Panc1 (cell line): ENCODE data around the gene GRHL3. TPM values are rescaled to one million over a fixed set of nuclear protein-coding genes. Genes with fewer than 3 reads are reported as not detected.

ENCODE experiments used
- ATAC-seq: fragments of 200-7000 bp; cut with Tn5 transposase; 2 replicates; pipeline ENCODE4 v1.9.1; 2020; ENCODE audit warnings: mild to moderate bottlenecking, moderate library complexity
- BruUV-seq: library from RNA; stranded (reverse); fragments of 400-500 nt; replicated peaks from 2 replicates; lab custom pipeline; 2021; lab: Mats Ljungman, UMichigan
- CTCF ChIA-PET: fragments of 300-600 bp; sonication (Branson Sonifier 250); formaldehyde crosslinking; loops from one replicate; lab custom pipeline; 2022; ENCODE audit warnings: antibody characterized with exemption; lab: Charles Lee
- POLR2A ChIA-PET: fragments of 300-600 bp; sonication (Branson Sonifier 250); formaldehyde crosslinking; loops from one replicate; lab custom pipeline; 2022; ENCODE audit warnings: antibody characterized with exemption; lab: Charles Lee
- DNase-seq: peaks from one replicate; pipeline ENCODE4 v3.0.0-alpha.2; 2010; ENCODE audit warnings: low read depth, low spot score
- H3K27ac ChIP-seq: 2 replicates; pipeline ENCODE4 v1.5.1; 2011; ENCODE audit warnings: mild to moderate bottlenecking, low read length, inconsistent platforms
- H3K27me3 ChIP-seq: fragments of 200-500 bp; sonication (Bioruptor generic); 2 replicates; pipeline ENCODE4 v1.6.0; 2014; ENCODE audit warnings: low read length, inconsistent platforms; ENCODE audit not compliant: control insufficient read depth, insufficient read depth
- H3K36me3 ChIP-seq: fragments of 200-500 bp; sonication (Bioruptor generic); 2 replicates; pipeline ENCODE4 v1.5.1; 2014; ENCODE audit warnings: inconsistent platforms, mild to moderate bottlenecking, low read length, moderate library complexity; ENCODE audit not compliant: control insufficient read depth, insufficient read depth
- H3K4me1 ChIP-seq: 2 replicates; pipeline ENCODE4 v1.5.1; 2011; ENCODE audit warnings: inconsistent platforms, mild to moderate bottlenecking, low read length, moderate library complexity; ENCODE audit not compliant: control insufficient read depth, insufficient read depth
- H3K4me3 ChIP-seq, 2 experiments: 2 replicates each; pipeline ENCODE4 v1.5.1; 2011 to 2012; ENCODE audit warnings: low read depth in 2 of 2, low read length in 2 of 2, mild to moderate bottlenecking in 2 of 2, inconsistent platforms in 1 of 2, moderate library complexity in 1 of 2
- H3K9me3 ChIP-seq: fragments of 200-500 bp; sonication (Bioruptor generic); 2 replicates; pipeline ENCODE4 v1.5.1; 2014; ENCODE audit warnings: low read depth, mild to moderate bottlenecking, inconsistent platforms, low read length, moderate library complexity; ENCODE audit not compliant: control insufficient read depth, insufficient read depth
- POLR2AphosphoS5 ChIP-seq: IDR thresholded peaks from 2 replicates; pipeline ENCODE4 v1.6.1; 2012; ENCODE audit warnings: mild to moderate bottlenecking, low read depth, low read length, moderate library complexity
- SIN3A ChIP-seq: IDR thresholded peaks from 2 replicates; pipeline ENCODE4 v1.6.1; 2012; ENCODE audit warnings: low read depth, mild to moderate bottlenecking, low read length, moderate library complexity, borderline replicate concordance; ENCODE audit not compliant: insufficient read depth
- TCF7L2 ChIP-seq: IDR thresholded peaks from 2 replicates; pipeline ENCODE4 v1.6.1; 2011; ENCODE audit warnings: mild to moderate bottlenecking, low read depth, low read length, inconsistent platforms
- in situ Hi-C: cut with HindIII; loops from 2 replicates; pipeline ENCODE4 v1.10.0; 2016; ENCODE audit warnings: low sequenced_read_pairs, low pct_unique_long_range_greater_than_20kb
- intact Hi-C: fragments of 100-400 bp; cut with micrococcal nuclease; formaldehyde crosslinking; loops from one replicate; pipeline ENCODE4 v1.10.0; 2022; ENCODE audit not compliant: unreplicated experiment
- total RNA-seq: library from RNA; stranded (reverse); gene quantifications from one replicate; pipeline ENCODE4 v1.2.1, GENCODE V29; 2021; ENCODE audit not compliant: unreplicated experiment
- TF ChIP-seq, protein P1 (sequence below), 2 experiments: IDR thresholded peaks; 2 replicates each; pipeline ENCODE4 v1.6.1; 2011 to 2012; ENCODE audit warnings: low read depth in 2 of 2, control low read depth in 1 of 2, low read length in 1 of 2, mild to moderate bottlenecking in 1 of 2, moderate library complexity in 1 of 2; ENCODE audit not compliant: insufficient read depth in 1 of 2
- TF ChIP-seq, protein P2 (sequence below): fragments of 450-650 bp; IDR thresholded peaks from 2 replicates; pipeline ENCODE4 v1.5.1; 2017; ENCODE audit warnings: mild to moderate bottlenecking

The GRHL3 gene
- total RNA-seq, 1 experiment from 2014 or later = 16.7 TPM

- ATAC-seq (no peak), DNase-seq (no peak)
- POLR2A ChIA-PET = no interaction called here
- CTCF ChIA-PET = no interaction called here
- Histone ChIP-seq H3K4me3 (no peak overlapping the region), H3K27me3 (no peaks in the 10 kb centered on the region), H3K36me3 (no peaks in the 10 kb centered on the region), H3K4me1 (peaks cover 14% of the 10 kb centered on the region), H3K27ac (no peak overlapping the region), H3K9me3 (no peaks in the 10 kb centered on the region)
- intact Hi-C loops (no loop called here), in situ Hi-C loops (no loop called here)
- BruUV-seq = no TSS peak
- TF ChIP-seq, protein P1, sequence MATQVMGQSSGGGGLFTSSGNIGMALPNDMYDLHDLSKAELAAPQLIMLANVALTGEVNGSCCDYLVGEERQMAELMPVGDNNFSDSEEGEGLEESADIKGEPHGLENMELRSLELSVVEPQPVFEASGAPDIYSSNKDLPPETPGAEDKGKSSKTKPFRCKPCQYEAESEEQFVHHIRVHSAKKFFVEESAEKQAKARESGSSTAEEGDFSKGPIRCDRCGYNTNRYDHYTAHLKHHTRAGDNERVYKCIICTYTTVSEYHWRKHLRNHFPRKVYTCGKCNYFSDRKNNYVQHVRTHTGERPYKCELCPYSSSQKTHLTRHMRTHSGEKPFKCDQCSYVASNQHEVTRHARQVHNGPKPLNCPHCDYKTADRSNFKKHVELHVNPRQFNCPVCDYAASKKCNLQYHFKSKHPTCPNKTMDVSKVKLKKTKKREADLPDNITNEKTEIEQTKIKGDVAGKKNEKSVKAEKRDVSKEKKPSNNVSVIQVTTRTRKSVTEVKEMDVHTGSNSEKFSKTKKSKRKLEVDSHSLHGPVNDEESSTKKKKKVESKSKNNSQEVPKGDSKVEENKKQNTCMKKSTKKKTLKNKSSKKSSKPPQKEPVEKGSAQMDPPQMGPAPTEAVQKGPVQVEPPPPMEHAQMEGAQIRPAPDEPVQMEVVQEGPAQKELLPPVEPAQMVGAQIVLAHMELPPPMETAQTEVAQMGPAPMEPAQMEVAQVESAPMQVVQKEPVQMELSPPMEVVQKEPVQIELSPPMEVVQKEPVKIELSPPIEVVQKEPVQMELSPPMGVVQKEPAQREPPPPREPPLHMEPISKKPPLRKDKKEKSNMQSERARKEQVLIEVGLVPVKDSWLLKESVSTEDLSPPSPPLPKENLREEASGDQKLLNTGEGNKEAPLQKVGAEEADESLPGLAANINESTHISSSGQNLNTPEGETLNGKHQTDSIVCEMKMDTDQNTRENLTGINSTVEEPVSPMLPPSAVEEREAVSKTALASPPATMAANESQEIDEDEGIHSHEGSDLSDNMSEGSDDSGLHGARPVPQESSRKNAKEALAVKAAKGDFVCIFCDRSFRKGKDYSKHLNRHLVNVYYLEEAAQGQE (IDR thresholded peaks at IDR 0.05; ENCODE audit: insufficient read depth in 1 of 2, low read depth in 2 of 2, low read length in 1 of 2) = no peak
- no peak for TF ChIP-seq TCF7L2
- no peak for TF ChIP-seq POLR2AphosphoS5
- TF ChIP-seq, protein P2, sequence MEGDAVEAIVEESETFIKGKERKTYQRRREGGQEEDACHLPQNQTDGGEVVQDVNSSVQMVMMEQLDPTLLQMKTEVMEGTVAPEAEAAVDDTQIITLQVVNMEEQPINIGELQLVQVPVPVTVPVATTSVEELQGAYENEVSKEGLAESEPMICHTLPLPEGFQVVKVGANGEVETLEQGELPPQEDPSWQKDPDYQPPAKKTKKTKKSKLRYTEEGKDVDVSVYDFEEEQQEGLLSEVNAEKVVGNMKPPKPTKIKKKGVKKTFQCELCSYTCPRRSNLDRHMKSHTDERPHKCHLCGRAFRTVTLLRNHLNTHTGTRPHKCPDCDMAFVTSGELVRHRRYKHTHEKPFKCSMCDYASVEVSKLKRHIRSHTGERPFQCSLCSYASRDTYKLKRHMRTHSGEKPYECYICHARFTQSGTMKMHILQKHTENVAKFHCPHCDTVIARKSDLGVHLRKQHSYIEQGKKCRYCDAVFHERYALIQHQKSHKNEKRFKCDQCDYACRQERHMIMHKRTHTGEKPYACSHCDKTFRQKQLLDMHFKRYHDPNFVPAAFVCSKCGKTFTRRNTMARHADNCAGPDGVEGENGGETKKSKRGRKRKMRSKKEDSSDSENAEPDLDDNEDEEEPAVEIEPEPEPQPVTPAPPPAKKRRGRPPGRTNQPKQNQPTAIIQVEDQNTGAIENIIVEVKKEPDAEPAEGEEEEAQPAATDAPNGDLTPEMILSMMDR = no peak
- TF ChIP-seq SIN3A = no peak
Observed at GRCh38 chr1:24327486-24327885, 8.3 kb downstream of the GRHL3 start.

GRCh38 chr1:24327891-24328290 is 8.7 kb downstream of the GRHL3 start:
- H3K36me3 ChIP-seq = no peaks in the 10 kb centered on the region
- no peaks in the 10 kb centered on the region for H3K9me3 ChIP-seq
- H3K4me1 ChIP-seq = peaks cover 10% of the 10 kb centered on the region
- POLR2A ChIA-PET = no interaction called here
- in situ Hi-C loops = no loop called here
- ATAC-seq (no peak), DNase-seq (no peak)
- H3K27me3 ChIP-seq = no peaks in the 10 kb centered on the region
- no peak for TF ChIP-seq POLR2AphosphoS5
- TF ChIP-seq, protein P1 (IDR thresholded peaks at IDR 0.05; ENCODE audit: insufficient read depth in 1 of 2, low read depth in 2 of 2, low read length in 1 of 2) = no peak
- no peak for TF ChIP-seq TCF7L2
- TF ChIP-seq, protein P2 = no peak
- no peak for TF ChIP-seq SIN3A
- intact Hi-C loops = no loop called here
- no peak overlapping the region for H3K27ac ChIP-seq
- CTCF ChIA-PET = no interaction called here
- no peak overlapping the region for H3K4me3 ChIP-seq
- no TSS peak for BruUV-seq
